ENCODE data around the gene SERP2. TPM values are rescaled to one million over a fixed set of nuclear protein-coding genes. Genes with fewer than 3 reads are reported as not detected.

The SERP2 gene
- total and polyA plus RNA-seq, 2 of the 8 experiments (the other 6 are each of a cell fraction or from before 2014, with no cell fraction given) = 2.0 to 2.3 TPM

- CTCF ChIA-PET (ENCODE audit: partially characterized antibody) = no interaction called here
- H3K4ac ChIP-seq (replicated peaks; ENCODE audit: insufficient read length, low read depth, low read length) = no peak overlapping the region
- H3K56ac ChIP-seq (replicated peaks; ENCODE audit: insufficient read length, low read depth, low read length) = no peak overlapping the region
- H3K23ac ChIP-seq (ENCODE audit: insufficient read length) = no peak overlapping the region
- no peak overlapping the region for H2BK15ac ChIP-seq (ENCODE audit: low read length)
- no peaks in the 10 kb centered on the region for H3K36me3 ChIP-seq (ENCODE audit: control insufficient read depth in 2 of 4, insufficient read depth in 4 of 4, low read length in 3 of 4)
- TF ChIP-seq CBX5 (IDR thresholded peaks at IDR 0.05; ENCODE audit: low read depth, low read length) (no peak), CTCF (IDR thresholded peaks at IDR 0.05; ENCODE audit: control extremely low read depth in 1 of 3, insufficient read depth in 1 of 3, low read depth in 1 of 3, low read length in 3 of 3) (no peak), CTBP2 (IDR thresholded peaks at IDR 0.05; ENCODE audit: borderline replicate concordance, insufficient read depth, insufficient read length, low read length) (no peak), YY1 (IDR thresholded peaks at IDR 0.05; ENCODE audit: low read depth, low read length) (no peak), SAP30 (IDR thresholded peaks at IDR 0.05; ENCODE audit: insufficient read depth, insufficient replicate concordance, low read length) (no peak), ATF2 (IDR thresholded peaks at IDR 0.05; ENCODE audit: low read length) (no peak), CBX8 (IDR thresholded peaks at IDR 0.05; ENCODE audit: borderline replicate concordance, low read depth, low read length) (no peak)
- H3K79me1 ChIP-seq (ENCODE audit: low read depth, low read length) = no peaks in the 10 kb centered on the region
- POLR2A ChIA-PET (ENCODE audit: partially characterized antibody) = interaction anchor here (0.8 kb wide), 2 partner anchors 15 to 33 kb away, joined by 3 to 4 read pairs; no protein-coding TSS in a partner anchor
- no peak overlapping the region for H2BK120ac ChIP-seq (replicated peaks; ENCODE audit: low read depth, low read length)
- no peak overlapping the region for H4K91ac ChIP-seq (replicated peaks; ENCODE audit: insufficient read length, low read length)
- DNase-seq (ENCODE audit: low read depth in 1 of 2, low spot score in 2 of 2) = no peak
- H3K27ac ChIP-seq (ENCODE audit: low read depth, low read length) = no peak overlapping the region
- H3K9me3 ChIP-seq (ENCODE audit: insufficient read depth in 2 of 2, low read depth in 1 of 2, low read length in 1 of 2) = no peaks in the 10 kb centered on the region
- WGBS, 2 experiments (ENCODE audit: extremely low coverage in 1 of 2, insufficient coverage in 1 of 2, insufficient read length in 1 of 2, insufficient replicate concordance in 2 of 2, low coverage in 1 of 2, low lambda C conversion rate in 2 of 2, missing lambda C conversion rate in 1 of 2) = 84% methylated on average over 3 of the region's 3 CpGs; no CpG with 5 or more reads in 1 of the 2 experiments
- H3K4me2 ChIP-seq (ENCODE audit: insufficient read depth in 1 of 2, low read depth in 2 of 2, low read length in 2 of 2) = no peak overlapping the region
- no peak overlapping the region for H2AFZ ChIP-seq (ENCODE audit: low read length)
- no peak overlapping the region for H2BK20ac ChIP-seq (ENCODE audit: low read length)
- H3K4me1 ChIP-seq (replicated peaks in 1 of 4; ENCODE audit: control insufficient read depth in 3 of 4, insufficient read depth in 4 of 4, low read length in 3 of 4) = no peaks in the 10 kb centered on the region
- no peak for FAIRE-seq
- H4K5ac ChIP-seq (ENCODE audit: insufficient read length, low read depth, low read length) = no peak overlapping the region
- H3K14ac ChIP-seq (ENCODE audit: insufficient read length) = no peak overlapping the region
- H3K4me3 ChIP-seq (ENCODE audit: extremely low read depth in 1 of 4, insufficient read depth in 2 of 4, low read depth in 3 of 4, low read length in 4 of 4) = no peak overlapping the region
- no peak overlapping the region for H2AK5ac ChIP-seq (ENCODE audit: low read depth, low read length)
- H4K8ac ChIP-seq (ENCODE audit: extremely low read depth, insufficient read depth, low read length) = no peak overlapping the region
- no peak overlapping the region for H3K18ac ChIP-seq (ENCODE audit: extremely low read depth, low read length)
- H3K9ac ChIP-seq (replicated peaks in 1 of 4; ENCODE audit: extremely low read depth in 1 of 4, low read depth in 3 of 4, low read length in 3 of 4) = no peak overlapping the region
- no peaks in the 10 kb centered on the region for H4K20me1 ChIP-seq (replicated peaks in 1 of 2; ENCODE audit: control insufficient read depth in 1 of 2, insufficient read depth in 2 of 2, low read length in 2 of 2)
- no peak overlapping the region for H2BK5ac ChIP-seq (ENCODE audit: low read depth, low read length)
- H3K23me2 ChIP-seq (ENCODE audit: low read depth, low read length) = peaks cover 3% of the 10 kb centered on the region
- H2BK12ac ChIP-seq (ENCODE audit: low read depth, low read length) = no peak overlapping the region
- H3K79me2 ChIP-seq (ENCODE audit: control insufficient read depth in 1 of 2, insufficient read depth in 2 of 2, low read length in 2 of 2) = no peaks in the 10 kb centered on the region
- no peaks in the 10 kb centered on the region for H3K27me3 ChIP-seq (replicated peaks in 1 of 4; ENCODE audit: control insufficient read depth in 3 of 4, extremely low read depth in 1 of 4, insufficient read depth in 3 of 4, low read length in 3 of 4)
These were observed 8.6 kb upstream of the SERP2 start for GRCh38 chr13:44365008-44365407.
